H1 (cell line): ENCODE results near the gene CCDC30. TPM values are rescaled to one million over a fixed set of nuclear protein-coding genes. Genes with fewer than 3 reads are reported as not detected.

Source experiments
- ASH2L ChIP-seq: fragments of 200-600, 300-600 bp; sonication (generic); IDR thresholded peaks from one replicate; pipeline ENCODE4 v1.7.1; 2017; ENCODE audit warnings: low read length
- BACH1 ChIP-seq: IDR thresholded peaks from 2 replicates; pipeline ENCODE4 v1.6.1; 2012; ENCODE audit warnings: low read length, improper control_type of control experiment
- BCL11A ChIP-seq, 2 experiments: IDR thresholded peaks; one replicate each; pipeline ENCODE4 v1.6.1; 2011; ENCODE audit warnings: low read depth in 2 of 2, low read length in 2 of 2, mild to moderate bottlenecking in 2 of 2
- CBX5 ChIP-seq: fragments of 300-800, 300-1000 bp; sonication (generic); IDR thresholded peaks from 2 replicates; pipeline ENCODE4 v1.7.1; 2016; ENCODE audit warnings: antibody characterized with exemption, low read length, low read depth
- EP300 ChIP-seq, 2 experiments: IDR thresholded peaks; 1 replicate in 1 of 2; 2 replicates in 1 of 2; pipeline ENCODE4 v1.6.1; 2011 to 2012; ENCODE audit warnings: low read depth in 2 of 2, low read length in 2 of 2, mild to moderate bottlenecking in 2 of 2, borderline replicate concordance in 1 of 2, inconsistent platforms in 1 of 2, moderate library complexity in 1 of 2
- FOSL1 ChIP-seq: IDR thresholded peaks from 2 replicates; pipeline ENCODE4 v1.6.1; 2011; ENCODE audit warnings: mild to moderate bottlenecking, low read depth, low read length, moderate library complexity; ENCODE audit not compliant: insufficient read depth
- GTF2F1 ChIP-seq: IDR thresholded peaks from 2 replicates; pipeline ENCODE4 v1.6.1; 2012; ENCODE audit warnings: low read depth, low read length, improper control_type of control experiment, borderline replicate concordance
- HDAC2 ChIP-seq, 2 experiments: fragments of 300-600 bp in 1 of 2; sonication (generic) in 1 of 2; IDR thresholded peaks; 2 replicates each; pipeline ENCODE4 v1.6.1; 2011 to 2012; ENCODE audit warnings: low read depth in 2 of 2, low read length in 2 of 2, mild to moderate bottlenecking in 2 of 2, moderate library complexity in 2 of 2, borderline replicate concordance in 1 of 2, inconsistent platforms in 1 of 2
- HDAC6 ChIP-seq: IDR thresholded peaks from one replicate; pipeline ENCODE4 v1.7.1; 2012; ENCODE audit warnings: low read depth, mild to moderate bottlenecking, inconsistent platforms, low read length, moderate library complexity
- MAFK ChIP-seq: IDR thresholded peaks from 2 replicates; pipeline ENCODE4 v1.6.1; 2012; ENCODE audit warnings: low read depth, mild to moderate bottlenecking, improper control_type of control experiment, low read length
- PHF8 ChIP-seq: fragments of 200-600 bp; sonication (generic); conservative IDR thresholded peaks from 2 replicates; pipeline ENCODE4 v1.7.1; 2012; ENCODE audit warnings: low read depth, mild to moderate bottlenecking, inconsistent platforms, low read length, moderate library complexity
- RAD21 ChIP-seq, 2 experiments: IDR thresholded peaks in 1 of 2; conservative IDR thresholded peaks in 1 of 2; 2 replicates each; pipeline ENCODE4 v1.6.1; 2011; ENCODE audit warnings: low read depth in 2 of 2, low read length in 2 of 2, improper control_type of control experiment in 1 of 2, inconsistent platforms in 1 of 2, mild to moderate bottlenecking in 1 of 2, moderate library complexity in 1 of 2
- SIN3A ChIP-seq, 2 experiments: IDR thresholded peaks in 1 of 2; conservative IDR thresholded peaks in 1 of 2; 2 replicates each; pipeline ENCODE4 v1.6.1; 2011 to 2012; ENCODE audit warnings: low read length in 2 of 2, improper control_type of control experiment in 1 of 2, low read depth in 1 of 2, mild to moderate bottlenecking in 1 of 2
- SIRT6 ChIP-seq: IDR thresholded peaks from one replicate; pipeline ENCODE4 v1.7.1; 2012; ENCODE audit warnings: low read length, inconsistent platforms
- SP1 ChIP-seq: IDR thresholded peaks from 2 replicates; pipeline ENCODE4 v1.6.1; 2011; ENCODE audit warnings: low read depth, low read length
- TEAD4 ChIP-seq: IDR thresholded peaks from 2 replicates; pipeline ENCODE4 v1.6.1; 2012; ENCODE audit warnings: low read depth, low read length, inconsistent platforms, mixed read lengths
- YY1 ChIP-seq: IDR thresholded peaks from 2 replicates; pipeline ENCODE4 v1.6.1; 2011; ENCODE audit warnings: low read depth, mild to moderate bottlenecking, low read length
- ZNF274 ChIP-seq: IDR thresholded peaks from 2 replicates; pipeline ENCODE4 v1.7.0; 2012; ENCODE audit warnings: low read length, borderline replicate concordance; ENCODE audit errors: extremely low read depth
- polyA plus RNA-seq, 7 experiments: library from polyadenylated mRNA; depleted of rRNA in 3 of 7; stranded (reverse) in 5 of 7; unstranded in 2 of 7; fragments of >200 nt in 5 of 7; fragments of 200-250 nt in 2 of 7; gene quantifications; 1 replicate in 5 of 7; 2 replicates in 1 of 7; 4 replicates in 1 of 7; pipeline versions ENCODE4 v1.2.1 to v1.2.3, GENCODE V29; 2011 to 2013; ENCODE audit warnings: missing spikeins in 2 of 7, mixed read lengths in 2 of 7
- total RNA-seq: library from RNA; stranded (reverse); fragmentation: NEBNext Ultra II Directional; extraction: Animal tissue kit (Norgen Biotek cat#: 25700); gene quantifications from 2 replicates; pipeline ENCODE4 v1.2.1, GENCODE V29; 2021
- TF ChIP-seq, protein P1 (sequence below): IDR thresholded peaks from 2 replicates; pipeline ENCODE4 v1.6.1; 2012; ENCODE audit warnings: inconsistent platforms

Gene CCDC30
- total and polyA plus RNA-seq, 2 of the 8 experiments (the other 6 are each of a cell fraction or from before 2014, with no cell fraction given) = 0.60 to 1.8 TPM

DNA sequence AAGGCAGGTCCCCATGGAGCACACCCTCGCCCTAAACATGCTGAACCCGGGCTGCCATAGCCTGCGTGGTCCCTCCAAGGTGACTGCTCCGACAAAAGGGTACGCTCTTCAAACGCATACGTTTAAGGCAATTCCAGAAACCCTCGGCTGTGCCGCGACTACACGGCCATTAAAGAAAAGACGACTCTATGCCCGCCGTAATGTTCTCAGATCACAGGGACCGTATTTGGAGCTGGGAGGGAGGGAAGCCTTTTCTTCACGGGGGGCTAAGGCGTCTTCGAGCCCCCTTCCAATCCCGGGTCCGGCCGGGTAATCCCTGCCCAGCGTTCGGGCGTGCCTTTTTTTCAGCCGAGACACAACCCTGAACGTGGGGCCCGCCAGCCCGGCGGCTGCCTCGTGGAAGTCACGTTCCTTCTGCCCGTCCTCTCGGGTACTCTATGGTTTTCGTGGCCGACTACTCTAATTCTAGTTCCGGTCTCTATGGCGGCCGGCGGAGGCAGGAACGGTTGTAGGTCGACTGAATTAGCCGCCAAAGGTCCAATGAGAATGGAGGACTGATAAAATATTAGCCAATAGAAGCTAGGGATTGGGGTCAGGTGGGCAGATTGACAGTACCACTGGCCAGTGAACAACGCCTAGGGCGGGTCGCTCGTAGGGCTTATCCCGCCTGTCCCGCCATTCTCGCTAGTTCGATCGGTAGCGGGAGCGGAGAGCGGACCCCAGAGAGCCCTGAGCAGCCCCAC is 218.8 kb downstream of the CCDC30 start, which contains the start of gene YBX1 (continued):
- TF ChIP-seq CBX5 (no peak), RAD21 (IDR thresholded peaks at IDR 0.05 in 1 of 2, conservative IDR thresholded peaks at IDR 0.05 in 1 of 2; ENCODE audit: low read depth in 2 of 2, low read length in 2 of 2) (no peak), EP300 (IDR thresholded peaks at IDR 0.05; ENCODE audit: borderline replicate concordance in 1 of 2, low read depth in 2 of 2, low read length in 2 of 2) (no peak), ASH2L (peak; percentile 66), PHF8 (peak; percentile 92), HDAC6 (no peak), GTF2F1 (no peak), FOSL1 (no peak), BCL11A (IDR thresholded peaks at IDR 0.05; ENCODE audit: low read depth in 2 of 2, low read length in 2 of 2) (no peak), HDAC2 (IDR thresholded peaks at IDR 0.05; ENCODE audit: borderline replicate concordance in 1 of 2, low read depth in 2 of 2, low read length in 2 of 2) (no peak), SIN3A (conservative IDR thresholded peaks at IDR 0.05 in 1 of 2, IDR thresholded peaks at IDR 0.05 in 1 of 2; ENCODE audit: low read depth in 1 of 2, low read length in 2 of 2) (no peak; a peak in 2 of 4 replicates), SIRT6 (no peak), BACH1 (no peak), ZNF274 (no peak), TEAD4 (no peak), SP1 (peak; percentile 98), MAFK (no peak), YY1 (peak; percentile 78)
- TF ChIP-seq, protein P1, sequence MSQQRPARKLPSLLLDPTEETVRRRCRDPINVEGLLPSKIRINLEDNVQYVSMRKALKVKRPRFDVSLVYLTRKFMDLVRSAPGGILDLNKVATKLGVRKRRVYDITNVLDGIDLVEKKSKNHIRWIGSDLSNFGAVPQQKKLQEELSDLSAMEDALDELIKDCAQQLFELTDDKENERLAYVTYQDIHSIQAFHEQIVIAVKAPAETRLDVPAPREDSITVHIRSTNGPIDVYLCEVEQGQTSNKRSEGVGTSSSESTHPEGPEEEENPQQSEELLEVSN = peak; percentile 50; the same call in 1 of the 2 replicates
